GM23338 (cell line): ENCODE measurements around the gene CDH4.

Experiments
- CREB1 ChIP-seq: fragments of 250-450 bp; sonication (Bioruptor Pico); IDR thresholded peaks from 2 replicates; pipeline ENCODE4 v1.5.0; 2020; ENCODE audit warnings: low read depth, mild to moderate bottlenecking, moderate library complexity
- EZH2 ChIP-seq: fragments of 200-600 bp; sonication (generic); IDR thresholded peaks from one replicate; pipeline ENCODE4 v1.8.0; 2017; ENCODE audit warnings: antibody characterized with exemption, mild to moderate bottlenecking, low read depth; ENCODE audit not compliant: unreplicated experiment
- EZH2phosphoT487 ChIP-seq: fragments of 200-600 bp; sonication (generic); IDR thresholded peaks from one replicate; pipeline ENCODE4 v1.8.1; 2018; ENCODE audit warnings: antibody characterized with exemption; ENCODE audit not compliant: unreplicated experiment
- POLR2AphosphoS5 ChIP-seq: IDR thresholded peaks from 2 replicates; pipeline ENCODE4 v1.6.1; 2016; ENCODE audit warnings: antibody characterized with exemption, low read depth
- ZNF331 ChIP-seq: fragments of 250-450 bp; sonication (Bioruptor Pico); IDR thresholded peaks from 2 replicates; pipeline ENCODE4 v1.5.0; 2020; ENCODE audit warnings: low read depth, mild to moderate bottlenecking, moderate library complexity
- TF ChIP-seq, protein P1 (sequence below), 2 experiments: fragments of 200-600 bp in 1 of 2; sonication (generic) in 1 of 2; conservative IDR thresholded peaks; 2 replicates each; pipeline versions ENCODE4 v1.5.1 to v1.6.1; 2016 to 2017; ENCODE audit warnings: antibody characterized with exemption in 2 of 2, low read depth in 2 of 2, mild to moderate bottlenecking in 2 of 2, moderate library complexity in 1 of 2
- TF ChIP-seq, protein P2 (sequence below): IDR thresholded peaks from one replicate; pipeline ENCODE4 v1.6.1; 2018; ENCODE audit warnings: antibody characterized with exemption; ENCODE audit not compliant: unreplicated experiment

DNA sequence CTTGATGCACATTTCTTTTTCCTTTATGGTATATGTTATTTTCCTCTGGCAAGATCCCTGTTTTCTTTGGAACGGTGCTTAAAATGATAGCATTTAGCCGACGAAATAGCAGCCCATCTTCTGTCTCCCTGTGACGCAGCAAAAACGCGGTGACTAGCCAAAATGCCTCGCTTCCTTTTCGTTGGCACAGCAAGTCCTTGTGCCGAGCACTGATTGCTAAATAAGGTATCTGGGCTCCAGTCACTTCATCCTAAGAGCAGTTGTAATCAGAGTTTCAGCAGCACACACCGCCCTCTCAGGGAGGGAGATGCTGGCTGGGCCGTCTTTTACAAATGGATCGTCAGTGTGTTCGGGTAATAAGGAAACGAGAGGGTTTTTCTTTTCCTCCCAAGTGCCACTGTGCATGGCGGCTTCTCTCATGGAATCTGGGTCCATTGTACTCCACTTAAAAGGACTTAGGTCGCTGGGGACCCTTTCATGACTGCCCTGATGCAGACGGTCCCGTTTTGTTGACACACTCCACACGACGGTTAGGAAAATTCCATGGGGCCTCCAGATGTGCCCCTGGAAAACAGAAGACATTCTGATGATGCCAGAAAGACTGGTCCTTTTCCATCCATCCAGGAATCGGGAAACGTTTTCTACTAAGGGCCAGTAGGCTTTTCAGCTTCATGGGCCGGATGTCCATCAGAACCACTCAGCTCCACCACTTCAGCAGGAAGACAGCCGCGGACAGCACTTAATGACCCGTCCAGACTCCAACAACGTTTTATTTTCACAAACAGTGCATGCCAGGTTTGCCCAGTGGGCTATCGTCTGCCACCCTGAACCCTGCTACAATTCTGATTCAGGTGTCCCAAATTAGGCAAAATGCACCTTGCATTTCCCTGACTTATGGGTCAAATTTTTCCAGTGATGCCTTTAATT lies 185.5 kb downstream of the CDH4 start:
- TF ChIP-seq, protein P1, sequence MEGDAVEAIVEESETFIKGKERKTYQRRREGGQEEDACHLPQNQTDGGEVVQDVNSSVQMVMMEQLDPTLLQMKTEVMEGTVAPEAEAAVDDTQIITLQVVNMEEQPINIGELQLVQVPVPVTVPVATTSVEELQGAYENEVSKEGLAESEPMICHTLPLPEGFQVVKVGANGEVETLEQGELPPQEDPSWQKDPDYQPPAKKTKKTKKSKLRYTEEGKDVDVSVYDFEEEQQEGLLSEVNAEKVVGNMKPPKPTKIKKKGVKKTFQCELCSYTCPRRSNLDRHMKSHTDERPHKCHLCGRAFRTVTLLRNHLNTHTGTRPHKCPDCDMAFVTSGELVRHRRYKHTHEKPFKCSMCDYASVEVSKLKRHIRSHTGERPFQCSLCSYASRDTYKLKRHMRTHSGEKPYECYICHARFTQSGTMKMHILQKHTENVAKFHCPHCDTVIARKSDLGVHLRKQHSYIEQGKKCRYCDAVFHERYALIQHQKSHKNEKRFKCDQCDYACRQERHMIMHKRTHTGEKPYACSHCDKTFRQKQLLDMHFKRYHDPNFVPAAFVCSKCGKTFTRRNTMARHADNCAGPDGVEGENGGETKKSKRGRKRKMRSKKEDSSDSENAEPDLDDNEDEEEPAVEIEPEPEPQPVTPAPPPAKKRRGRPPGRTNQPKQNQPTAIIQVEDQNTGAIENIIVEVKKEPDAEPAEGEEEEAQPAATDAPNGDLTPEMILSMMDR (conservative IDR thresholded peaks at IDR 0.05; ENCODE audit: low read depth in 2 of 2) = no peak
- TF ChIP-seq ZNF331 (CRISPR knock-in tag) (no peak), EZH2 (no peak), EZH2phosphoT487 (no peak), POLR2AphosphoS5 (no peak), CREB1 (CRISPR knock-in tag) (no peak)
- TF ChIP-seq, protein P2, sequence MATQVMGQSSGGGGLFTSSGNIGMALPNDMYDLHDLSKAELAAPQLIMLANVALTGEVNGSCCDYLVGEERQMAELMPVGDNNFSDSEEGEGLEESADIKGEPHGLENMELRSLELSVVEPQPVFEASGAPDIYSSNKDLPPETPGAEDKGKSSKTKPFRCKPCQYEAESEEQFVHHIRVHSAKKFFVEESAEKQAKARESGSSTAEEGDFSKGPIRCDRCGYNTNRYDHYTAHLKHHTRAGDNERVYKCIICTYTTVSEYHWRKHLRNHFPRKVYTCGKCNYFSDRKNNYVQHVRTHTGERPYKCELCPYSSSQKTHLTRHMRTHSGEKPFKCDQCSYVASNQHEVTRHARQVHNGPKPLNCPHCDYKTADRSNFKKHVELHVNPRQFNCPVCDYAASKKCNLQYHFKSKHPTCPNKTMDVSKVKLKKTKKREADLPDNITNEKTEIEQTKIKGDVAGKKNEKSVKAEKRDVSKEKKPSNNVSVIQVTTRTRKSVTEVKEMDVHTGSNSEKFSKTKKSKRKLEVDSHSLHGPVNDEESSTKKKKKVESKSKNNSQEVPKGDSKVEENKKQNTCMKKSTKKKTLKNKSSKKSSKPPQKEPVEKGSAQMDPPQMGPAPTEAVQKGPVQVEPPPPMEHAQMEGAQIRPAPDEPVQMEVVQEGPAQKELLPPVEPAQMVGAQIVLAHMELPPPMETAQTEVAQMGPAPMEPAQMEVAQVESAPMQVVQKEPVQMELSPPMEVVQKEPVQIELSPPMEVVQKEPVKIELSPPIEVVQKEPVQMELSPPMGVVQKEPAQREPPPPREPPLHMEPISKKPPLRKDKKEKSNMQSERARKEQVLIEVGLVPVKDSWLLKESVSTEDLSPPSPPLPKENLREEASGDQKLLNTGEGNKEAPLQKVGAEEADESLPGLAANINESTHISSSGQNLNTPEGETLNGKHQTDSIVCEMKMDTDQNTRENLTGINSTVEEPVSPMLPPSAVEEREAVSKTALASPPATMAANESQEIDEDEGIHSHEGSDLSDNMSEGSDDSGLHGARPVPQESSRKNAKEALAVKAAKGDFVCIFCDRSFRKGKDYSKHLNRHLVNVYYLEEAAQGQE = no peak
